ENCODE measurements around the gene PRR14.
"Not testable (repeated sequence)": the region's sequence is repeated elsewhere in the genome, so short reads cannot be mapped to it uniquely, and the experiment has no call there.

Gene PRR14

GRCh38 chr16:30692396-30693064 is 41.8 kb downstream of the PRR14 start:
- no peak for DNase-seq (ENCODE audit: low spot score)

GRCh38 chr16:30694926-30695693 is 44.4 kb downstream of the PRR14 start:
- no peak for DNase-seq (ENCODE audit: low spot score)

GRCh38 chr16:30696646-30697045 is 45.9 kb downstream of the PRR14 start:
- DNase-seq (ENCODE audit: low spot score), result not testable (repeated sequence)

- DNase-seq (ENCODE audit: low spot score), result no peak
These were observed 46.7 kb downstream of the PRR14 start for GRCh38 chr16:30697264-30698138.

- peak; percentile 98 for DNase-seq (ENCODE audit: low spot score)
These were observed 47.5 kb downstream of the PRR14 start for GRCh38 chr16:30698139-30698815.

GRCh38 chr16:30698816-30699614 is 48.3 kb downstream of the PRR14 start, which contains the start of gene SRCAP:
TSS of gene SRCAP (plus strand) at chr16:30699171. CDS start at chr16:30700825, 1,654 bp downstream.
- peak; percentile 81 for DNase-seq (ENCODE audit: low spot score)

GRCh38 chr16:30699615-30700099 is 48.9 kb downstream of the PRR14 start:
- no peak for DNase-seq (ENCODE audit: low spot score)

GRCh38 chr16:30700491-30700890 is 49.7 kb downstream of the PRR14 start:
- DNase-seq (ENCODE audit: low spot score), result no peak

- no peak for DNase-seq (ENCODE audit: low spot score)
These were observed 50.2 kb downstream of the PRR14 start for GRCh38 chr16:30700971-30701370.

GRCh38 chr16:30703071-30703470 is 52.3 kb downstream of the PRR14 start:
- DNase-seq (ENCODE audit: low spot score), result not testable (repeated sequence)

- no peak for DNase-seq (ENCODE audit: low spot score)
These were observed 53.2 kb downstream of the PRR14 start for GRCh38 chr16:30703971-30704370.

Measured in hematopoietic multipotent progenitor cell treated with erythropoietin and hydrocortisone succinate and interleukin-3 and kit ligand, for 15 days (in vitro differentiated cells).